ENCODE results near the gene ABCA10. TPM values are rescaled to one million over a fixed set of nuclear protein-coding genes. Genes with fewer than 3 reads are reported as not detected.

Gene ABCA10
- total and polyA plus RNA-seq, 2 of the 8 experiments (the other 6 are each of a cell fraction or from before 2014, with no cell fraction given), result not detected

DNA sequence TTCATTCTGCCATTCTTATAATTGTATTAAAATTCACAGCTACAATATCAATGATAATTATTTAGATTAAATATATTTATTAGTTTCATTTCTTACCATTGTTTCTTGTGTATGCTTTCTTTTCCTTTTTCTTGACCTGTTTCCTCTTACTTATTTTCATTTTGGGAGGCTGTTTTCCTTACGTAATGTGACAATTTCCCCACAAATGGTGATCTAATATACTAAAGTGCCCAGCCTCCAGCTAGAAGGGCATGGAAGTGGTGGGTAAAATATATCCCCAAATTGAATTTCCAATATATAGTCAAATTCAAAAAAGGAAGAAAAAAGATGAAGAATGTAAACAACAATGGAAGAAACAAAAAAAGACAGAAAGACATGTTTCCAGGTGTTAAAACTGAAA, 85.5 kb downstream of the ABCA10 start:
- H2AFZ ChIP-seq (ENCODE audit: low read length), result no peak overlapping the region
- no peak overlapping the region for H3K56ac ChIP-seq (replicated peaks; ENCODE audit: insufficient read length, low read depth, low read length)
- no peak overlapping the region for H3K27ac ChIP-seq (ENCODE audit: low read depth, low read length)
- no peak overlapping the region for H2BK5ac ChIP-seq (ENCODE audit: low read depth, low read length)
- H3K14ac ChIP-seq (ENCODE audit: insufficient read length), result no peak overlapping the region
- DNase-seq (ENCODE audit: low read depth in 1 of 2, low spot score in 2 of 2) (no peak), FAIRE-seq (no peak)
- H3K18ac ChIP-seq (ENCODE audit: extremely low read depth, low read length), result no peak overlapping the region
- no peak overlapping the region for H2BK20ac ChIP-seq (ENCODE audit: low read length)
- H3K4me3 ChIP-seq (ENCODE audit: extremely low read depth in 1 of 4, insufficient read depth in 2 of 4, low read depth in 3 of 4, low read length in 4 of 4), result no peak overlapping the region
- CTCF ChIA-PET (ENCODE audit: partially characterized antibody), result interaction anchor here (1.1 kb wide), 2 partner anchors 11 to 348 kb away, joined by 3 to 6 read pairs; no protein-coding TSS in a partner anchor
- H3K79me1 ChIP-seq (ENCODE audit: low read depth, low read length), result no peaks in the 10 kb centered on the region
- H4K5ac ChIP-seq (ENCODE audit: insufficient read length, low read depth, low read length), result no peak overlapping the region
- H3K9me3 ChIP-seq (ENCODE audit: insufficient read depth in 2 of 2, low read depth in 1 of 2, low read length in 1 of 2), result no peaks in the 10 kb centered on the region
- H3K4me2 ChIP-seq (ENCODE audit: insufficient read depth in 1 of 2, low read depth in 2 of 2, low read length in 2 of 2), result no peak overlapping the region
- H3K4me1 ChIP-seq (replicated peaks in 1 of 4; ENCODE audit: control insufficient read depth in 3 of 4, insufficient read depth in 4 of 4, low read length in 3 of 4), result peaks cover 0 to 5% (median 0%) of the 10 kb centered on the region in 4 experiments; a peak in 1 of 7 replicates
- H3K23ac ChIP-seq (ENCODE audit: insufficient read length), result no peak overlapping the region
- H3K79me2 ChIP-seq (ENCODE audit: control insufficient read depth in 1 of 2, insufficient read depth in 2 of 2, low read length in 2 of 2), result no peaks in the 10 kb centered on the region
- H4K20me1 ChIP-seq (replicated peaks in 1 of 2; ENCODE audit: control insufficient read depth in 1 of 2, insufficient read depth in 2 of 2, low read length in 2 of 2), result no peaks in the 10 kb centered on the region
- 87% methylated on average over 1 of the region's 1 CpG; no CpG with 5 or more reads in 1 of the 2 experiments for WGBS, 2 experiments (ENCODE audit: extremely low coverage in 1 of 2, insufficient coverage in 1 of 2, insufficient read length in 1 of 2, insufficient replicate concordance in 2 of 2, low coverage in 1 of 2, low lambda C conversion rate in 2 of 2, missing lambda C conversion rate in 1 of 2)
- H2BK120ac ChIP-seq (replicated peaks; ENCODE audit: low read depth, low read length), result no peak overlapping the region
- no peak overlapping the region for H4K8ac ChIP-seq (ENCODE audit: extremely low read depth, insufficient read depth, low read length)
- no peak overlapping the region for H2BK12ac ChIP-seq (ENCODE audit: low read depth, low read length)
- POLR2A ChIA-PET (ENCODE audit: partially characterized antibody), result no interaction called here
- no peaks in the 10 kb centered on the region for H3K27me3 ChIP-seq (replicated peaks in 1 of 4; ENCODE audit: control insufficient read depth in 3 of 4, extremely low read depth in 1 of 4, insufficient read depth in 3 of 4, low read length in 3 of 4)
- H2BK15ac ChIP-seq (ENCODE audit: low read length), result no peak overlapping the region
- no peak overlapping the region for H3K9ac ChIP-seq (replicated peaks in 1 of 4; ENCODE audit: extremely low read depth in 1 of 4, low read depth in 3 of 4, low read length in 3 of 4)
- H3K4ac ChIP-seq (replicated peaks; ENCODE audit: insufficient read length, low read depth, low read length), result no peak overlapping the region
- H3K36me3 ChIP-seq (ENCODE audit: control insufficient read depth in 2 of 4, insufficient read depth in 4 of 4, low read length in 3 of 4), result no peaks in the 10 kb centered on the region
- no peaks in the 10 kb centered on the region for H3K23me2 ChIP-seq (ENCODE audit: low read depth, low read length)
- no peak overlapping the region for H4K91ac ChIP-seq (replicated peaks; ENCODE audit: insufficient read length, low read length)
- H2AK5ac ChIP-seq (ENCODE audit: low read depth, low read length), result no peak overlapping the region
- no peak for TF ChIP-seq TAF1 (IDR thresholded peaks at IDR 0.05; ENCODE audit: low read depth, low read length)
- TF ChIP-seq BRCA1 (IDR thresholded peaks at IDR 0.05; ENCODE audit: low read depth, low read length), result no peak
- no peak for TF ChIP-seq SIRT6 (IDR thresholded peaks at IDR 0.05; ENCODE audit: low read length)
- TF ChIP-seq ZNF274 (IDR thresholded peaks at IDR 0.05; ENCODE audit: borderline replicate concordance, extremely low read depth, low read length), result no peak
- TF ChIP-seq EGR1 (IDR thresholded peaks at IDR 0.05; ENCODE audit: borderline replicate concordance, low read depth, low read length), result no peak
- no peak for TF ChIP-seq KDM5A (IDR thresholded peaks at IDR 0.05; ENCODE audit: low read length)
- no peak for TF ChIP-seq CEBPB (IDR thresholded peaks at IDR 0.05; ENCODE audit: low read depth, low read length)
- TF ChIP-seq BACH1 (IDR thresholded peaks at IDR 0.05; ENCODE audit: low read length), result no peak
- TF ChIP-seq, protein P1, sequence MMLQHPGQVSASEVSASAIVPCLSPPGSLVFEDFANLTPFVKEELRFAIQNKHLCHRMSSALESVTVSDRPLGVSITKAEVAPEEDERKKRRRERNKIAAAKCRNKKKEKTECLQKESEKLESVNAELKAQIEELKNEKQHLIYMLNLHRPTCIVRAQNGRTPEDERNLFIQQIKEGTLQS (IDR thresholded peaks at IDR 0.05; ENCODE audit: insufficient read depth, low read depth, low read length), result no peak
